Panc1 (cell line): ENCODE measurements around the gene METTL15.

ENCODE experiments used
- CTCF ChIP-seq: fragments of 450-650 bp; IDR thresholded peaks from 2 replicates; pipeline ENCODE4 v1.5.1; 2017; ENCODE audit warnings: mild to moderate bottlenecking
- POLR2AphosphoS5 ChIP-seq: IDR thresholded peaks from 2 replicates; pipeline ENCODE4 v1.6.1; 2012; ENCODE audit warnings: mild to moderate bottlenecking, low read depth, low read length, moderate library complexity
- REST ChIP-seq, 2 experiments: IDR thresholded peaks; 2 replicates each; pipeline ENCODE4 v1.6.1; 2011 to 2012; ENCODE audit warnings: low read depth in 2 of 2, control low read depth in 1 of 2, low read length in 1 of 2, mild to moderate bottlenecking in 1 of 2, moderate library complexity in 1 of 2; ENCODE audit not compliant: insufficient read depth in 1 of 2
- SIN3A ChIP-seq: IDR thresholded peaks from 2 replicates; pipeline ENCODE4 v1.6.1; 2012; ENCODE audit warnings: low read depth, mild to moderate bottlenecking, low read length, moderate library complexity, borderline replicate concordance; ENCODE audit not compliant: insufficient read depth
- TCF7L2 ChIP-seq: IDR thresholded peaks from 2 replicates; pipeline ENCODE4 v1.6.1; 2011; ENCODE audit warnings: mild to moderate bottlenecking, low read depth, low read length, inconsistent platforms

- TF ChIP-seq CTCF (no peak), REST (IDR thresholded peaks at IDR 0.05; ENCODE audit: insufficient read depth in 1 of 2, low read depth in 2 of 2, low read length in 1 of 2) (no peak), TCF7L2 (no peak), POLR2AphosphoS5 (no peak), SIN3A (no peak)
Measured at GRCh38 chr11:28105869-28106268, 2.3 kb upstream of the METTL15 start.
